Stimulated activated CD4-positive, alpha-beta T cell treated with anti-CD3 and anti-CD28 coated beads, Interleukin-1b, Interleukin-23, amount 100 ng/mL, for 24 hours (primary cell): ENCODE measurements around the gene SGSH.
"Not testable (repeated sequence)": the region's sequence is repeated elsewhere in the genome, so short reads cannot be mapped to it uniquely, and the experiment has no call there.

Source experiments
- DNase-seq, 4 experiments: peaks; one replicate each; pipeline ENCODE4 v3.0.0-alpha.2; 2020; ENCODE audit warnings: low read depth in 4 of 4, low spot score in 1 of 4

Gene SGSH

DNA sequence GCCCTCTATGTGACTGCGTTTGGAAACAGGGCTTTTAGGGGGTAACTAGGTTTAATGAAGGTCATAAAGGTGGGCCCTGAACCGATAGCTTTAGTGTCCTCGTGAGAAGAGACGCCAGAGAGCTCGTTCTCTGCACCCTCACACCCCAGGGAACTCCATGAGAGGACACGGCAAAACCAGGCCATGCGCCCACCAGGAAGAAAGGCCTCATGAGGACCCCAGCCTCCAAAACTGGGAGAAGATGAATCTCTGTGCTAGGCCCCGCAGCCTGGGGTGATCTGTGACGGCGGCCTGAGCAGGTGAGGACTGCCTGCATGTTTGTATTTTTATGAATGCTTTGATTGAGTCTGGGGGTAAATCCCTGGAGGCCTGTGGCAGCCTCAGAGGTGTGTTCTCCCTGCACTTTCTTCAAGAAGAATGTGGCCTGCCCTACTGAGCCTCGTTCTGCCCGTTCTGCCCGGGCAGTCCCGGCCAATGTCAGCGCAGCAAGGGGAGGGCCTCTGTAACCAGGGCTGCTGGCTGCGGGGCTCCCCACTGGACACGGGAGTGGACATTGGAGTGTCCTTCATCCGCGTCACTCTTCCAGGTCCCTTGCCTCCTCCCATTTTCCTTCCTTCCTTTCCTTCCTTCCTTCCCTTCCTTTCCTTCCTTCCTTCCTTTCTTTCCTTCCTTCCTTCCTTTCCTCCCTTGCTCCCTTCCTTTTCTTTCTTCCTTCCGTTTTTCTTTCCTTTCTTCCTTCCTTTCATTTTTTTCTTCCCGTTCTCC lies 33.7 kb upstream of the SGSH start:
- DNase-seq = no peak

DNA sequence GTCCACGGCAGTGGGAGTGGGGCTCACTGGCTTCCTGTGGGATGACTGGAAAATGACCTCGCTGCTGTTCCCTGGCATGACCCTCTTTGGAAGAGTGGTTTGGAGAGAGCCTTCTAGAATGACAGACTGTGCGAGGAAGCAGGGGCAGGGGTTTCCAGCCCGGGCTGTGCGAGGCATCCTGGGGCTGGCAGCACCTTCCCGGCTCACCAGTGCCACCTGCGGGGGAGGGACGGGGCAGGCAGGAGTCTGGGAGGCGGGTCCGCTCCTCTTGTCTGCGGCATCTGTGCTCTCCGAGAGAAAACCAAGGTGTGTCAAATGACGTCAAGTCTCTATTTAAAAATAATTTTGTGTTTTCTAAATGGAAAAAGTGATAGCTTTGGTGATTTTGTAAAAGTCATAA lies 32.7 kb upstream of the SGSH start:
- DNase-seq = peak in 3 of 4 experiments; percentile 70 to 83 (median 79)

DNA sequence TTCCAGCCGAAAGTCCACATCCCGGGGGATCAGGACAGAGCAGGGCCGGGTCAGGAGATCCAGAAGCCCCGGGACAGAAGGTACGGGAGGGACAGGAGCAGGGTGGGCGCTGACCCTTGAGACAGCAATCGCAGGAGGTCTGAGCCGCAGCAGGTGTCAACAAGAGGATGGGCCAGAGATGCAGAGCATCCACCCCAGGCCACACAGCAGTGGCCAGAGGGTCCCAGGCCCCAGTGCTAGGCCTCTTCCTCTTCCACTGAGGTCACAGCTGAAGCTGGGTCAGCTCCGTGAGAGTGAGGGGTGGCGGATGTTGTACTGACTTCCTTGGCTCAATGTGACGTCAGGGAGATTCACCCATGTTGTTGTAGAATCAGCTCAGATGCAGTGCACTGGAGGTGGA lies 31.8 kb upstream of the SGSH start:
- no peak for DNase-seq

DNA sequence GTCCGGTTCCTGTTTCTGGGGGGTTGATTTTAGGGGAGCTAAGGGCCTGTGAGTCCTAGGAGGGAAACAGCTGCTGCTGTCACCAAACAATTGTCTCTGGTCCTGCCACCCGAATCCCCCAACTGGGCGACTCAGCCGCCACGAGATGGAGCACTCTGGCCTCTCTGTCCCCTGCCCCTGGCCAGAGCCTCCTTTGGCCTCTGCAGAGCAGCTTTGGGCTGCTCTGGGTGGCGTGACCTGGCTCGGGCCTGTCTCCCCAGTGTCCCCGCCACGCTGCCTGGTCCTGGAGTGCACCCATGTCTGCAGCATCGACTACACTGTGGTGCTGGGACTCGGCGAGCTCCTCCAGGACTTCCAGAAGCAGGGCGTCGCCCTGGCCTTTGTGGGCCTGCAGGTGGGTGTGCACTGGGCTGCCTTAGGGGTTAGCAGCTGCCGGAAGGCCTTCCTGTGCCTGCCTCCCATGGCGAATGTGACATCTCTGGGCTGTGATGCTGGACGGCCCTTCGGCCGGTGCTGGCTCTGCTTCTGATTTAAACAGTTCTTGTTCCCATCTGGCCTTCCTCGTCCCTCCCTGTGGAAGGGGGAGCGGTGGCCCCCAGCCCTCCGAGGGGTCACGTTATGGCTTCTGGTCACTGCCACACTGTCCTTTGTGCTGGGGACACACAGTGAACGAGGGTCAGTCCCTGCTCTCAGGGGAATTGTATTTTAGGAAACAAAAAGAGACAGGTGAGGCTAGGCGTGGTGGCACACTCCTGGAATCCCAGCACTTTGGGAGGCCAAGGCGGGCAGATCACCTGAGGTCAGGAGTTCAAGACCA lies 29.0 kb upstream of the SGSH start:
- DNase-seq = no peak

DNA sequence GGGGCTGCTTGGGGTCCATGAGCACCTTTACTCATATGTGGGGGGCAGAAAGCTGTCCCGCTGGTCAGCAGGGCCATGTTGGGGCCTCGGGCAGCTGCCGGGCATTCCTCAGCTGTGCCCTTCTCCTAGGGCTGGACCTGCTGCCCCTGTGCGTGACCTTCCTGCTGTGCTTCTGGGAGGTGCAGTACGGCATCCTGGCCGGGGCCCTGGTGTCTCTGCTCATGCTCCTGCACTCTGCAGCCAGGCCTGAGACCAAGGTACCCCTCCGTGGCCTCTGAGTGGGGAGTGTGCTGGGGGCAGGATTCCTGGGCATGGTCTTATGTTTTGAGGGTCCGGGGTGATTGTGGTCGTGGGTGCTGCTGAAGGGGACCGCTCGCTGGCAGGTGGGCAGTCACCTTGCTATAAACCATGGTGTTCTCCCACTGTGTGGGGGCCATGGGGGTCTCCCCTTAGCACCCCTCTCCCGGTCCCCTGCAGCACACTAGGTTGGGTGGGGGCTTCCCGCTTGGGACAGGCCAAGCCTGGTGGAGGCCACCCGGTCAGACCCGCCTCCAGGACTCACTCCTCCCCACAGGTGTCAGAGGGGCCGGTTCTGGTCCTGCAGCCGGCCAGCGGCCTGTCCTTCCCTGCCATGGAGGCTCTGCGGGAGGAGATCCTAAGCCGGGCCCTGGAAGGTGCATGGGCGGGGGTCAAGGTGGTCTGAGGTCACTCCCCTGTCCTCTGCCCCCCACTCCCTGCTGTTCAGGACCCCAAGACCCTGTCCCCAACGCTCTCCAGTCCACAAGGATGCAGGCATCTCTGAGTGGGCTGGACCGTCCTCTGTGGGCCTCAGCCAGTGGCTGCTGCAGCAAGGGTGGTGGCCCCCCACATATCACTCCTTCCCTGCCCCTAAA lies 28.1 kb upstream of the SGSH start:
- no peak for DNase-seq

DNA sequence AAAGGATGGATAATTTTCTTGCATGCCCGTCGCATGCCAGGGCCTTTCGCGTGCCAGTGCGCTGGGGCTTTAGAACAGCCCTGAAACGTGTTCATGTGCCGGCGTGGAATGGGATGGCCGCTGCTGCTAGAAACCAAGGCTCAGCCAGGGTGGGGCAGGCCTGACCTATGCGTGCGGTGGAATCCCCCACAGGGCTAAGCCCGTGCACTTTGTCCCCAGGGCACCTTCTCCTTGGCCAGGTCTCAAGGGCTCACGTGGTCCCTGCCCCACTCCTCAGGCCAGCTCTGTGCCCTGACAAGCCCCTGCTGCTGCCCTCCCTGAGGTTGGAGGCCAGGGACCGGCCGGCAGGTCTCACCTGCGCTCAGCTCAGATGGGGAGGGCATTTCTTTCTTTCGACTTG lies 27.4 kb upstream of the SGSH start:
- DNase-seq = no peak

DNA sequence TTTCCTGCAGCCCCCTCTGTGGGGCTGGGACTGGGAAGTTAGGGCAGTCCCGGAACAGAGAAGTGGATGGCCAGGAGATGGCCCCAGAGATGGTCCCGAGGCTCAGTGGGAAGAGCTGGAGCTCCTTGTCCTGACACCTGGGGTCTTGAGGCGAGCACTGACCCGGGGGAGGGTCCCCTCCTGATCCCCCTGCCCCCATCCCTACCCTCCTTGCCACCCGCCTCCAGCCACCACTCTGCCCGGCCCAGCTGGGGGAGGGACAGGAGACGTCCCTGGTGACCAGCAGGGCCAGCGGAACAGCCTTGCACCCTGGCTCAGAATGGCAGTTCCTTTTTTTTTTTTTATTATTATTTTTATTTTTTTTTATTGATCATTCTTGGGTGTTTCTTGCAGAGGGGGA lies 26.6 kb upstream of the SGSH start:
- no peak for DNase-seq

DNA sequence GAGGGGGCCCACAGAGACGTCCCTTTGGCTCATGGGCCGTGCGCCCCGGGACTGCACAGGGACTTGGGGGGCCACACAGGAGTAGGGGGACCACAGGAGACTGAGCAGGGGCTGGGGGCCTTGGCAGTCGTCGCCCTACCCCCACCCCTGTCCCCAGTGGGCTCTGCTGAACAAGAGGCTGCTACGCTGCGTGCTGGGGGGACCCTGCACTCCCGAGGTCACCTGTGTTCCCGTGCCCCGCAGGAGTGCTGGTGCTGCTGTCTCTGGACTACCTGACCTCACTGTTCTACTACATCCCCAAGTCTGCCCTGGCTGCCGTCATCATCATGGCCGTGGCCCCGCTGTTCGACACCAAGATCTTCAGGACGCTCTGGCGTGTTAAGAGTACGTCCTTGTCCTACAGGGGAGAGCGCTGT lies 26.1 kb upstream of the SGSH start:
- DNase-seq = no peak

DNA sequence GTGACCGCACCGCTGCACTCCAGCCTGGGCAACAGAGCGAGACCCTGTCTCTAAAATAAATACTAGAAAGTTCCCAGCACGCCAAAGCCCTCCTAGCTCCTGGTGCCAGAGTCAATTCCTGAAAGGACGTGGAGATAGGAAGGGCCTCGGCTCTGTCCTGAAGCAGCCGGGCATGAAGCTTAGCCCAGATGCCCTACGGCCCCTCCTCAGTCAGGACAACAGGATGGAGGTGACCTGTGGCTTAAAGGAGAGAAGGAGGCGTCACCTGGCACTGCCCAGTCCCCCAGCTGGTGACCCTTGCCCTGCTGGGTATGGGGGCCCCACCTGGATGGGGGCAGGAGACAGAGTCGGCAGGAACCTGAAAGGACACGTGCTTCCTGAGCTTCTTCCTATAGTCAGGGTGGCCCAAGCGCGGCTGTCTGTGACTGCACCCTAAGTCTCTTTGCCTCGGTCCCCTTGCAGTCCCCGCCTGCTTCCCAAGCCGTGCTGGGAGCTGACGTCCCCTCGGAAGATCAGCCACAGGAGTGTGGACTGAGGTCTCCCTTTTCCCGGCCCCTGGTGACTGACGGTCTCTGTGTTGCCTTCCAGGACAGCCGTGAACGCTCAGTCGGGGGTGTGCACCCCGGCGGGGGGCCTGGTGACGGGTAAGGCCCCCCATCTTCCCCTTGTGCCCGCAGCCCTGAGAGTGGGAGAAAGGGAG lies 25.6 kb upstream of the SGSH start:
- no peak for DNase-seq

DNA sequence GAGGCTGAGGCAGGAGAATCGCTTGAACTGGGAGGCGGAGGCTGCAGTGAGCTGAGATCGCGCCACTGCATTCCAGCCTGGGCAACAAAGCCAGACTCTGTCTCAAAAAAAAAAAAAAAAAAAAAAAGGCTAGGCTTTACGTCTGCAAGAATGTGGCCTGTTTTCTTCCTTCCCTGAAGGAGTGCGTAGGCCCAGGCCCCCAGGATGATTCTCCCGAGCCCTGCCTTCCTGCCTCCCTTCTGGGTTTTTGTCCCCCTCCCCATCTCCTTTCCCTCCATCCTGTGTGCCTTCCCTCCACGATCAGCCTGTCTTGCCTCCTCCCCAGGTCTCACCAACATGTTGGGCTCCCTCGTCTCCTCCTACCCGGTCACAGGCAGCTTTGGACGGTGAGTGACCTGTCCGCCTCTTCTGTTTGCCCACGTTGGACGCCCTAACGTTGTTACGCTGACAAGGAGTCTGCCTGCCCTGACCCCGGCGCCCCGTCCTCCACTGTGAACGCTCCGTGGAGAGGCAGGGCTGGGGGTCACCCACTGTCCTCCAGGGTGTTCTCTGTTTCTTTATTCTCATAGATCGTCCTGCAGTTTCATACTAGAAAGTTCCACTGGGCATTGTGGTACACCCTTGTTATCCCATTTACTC lies 24.9 kb upstream of the SGSH start:
- no peak for DNase-seq

DNA sequence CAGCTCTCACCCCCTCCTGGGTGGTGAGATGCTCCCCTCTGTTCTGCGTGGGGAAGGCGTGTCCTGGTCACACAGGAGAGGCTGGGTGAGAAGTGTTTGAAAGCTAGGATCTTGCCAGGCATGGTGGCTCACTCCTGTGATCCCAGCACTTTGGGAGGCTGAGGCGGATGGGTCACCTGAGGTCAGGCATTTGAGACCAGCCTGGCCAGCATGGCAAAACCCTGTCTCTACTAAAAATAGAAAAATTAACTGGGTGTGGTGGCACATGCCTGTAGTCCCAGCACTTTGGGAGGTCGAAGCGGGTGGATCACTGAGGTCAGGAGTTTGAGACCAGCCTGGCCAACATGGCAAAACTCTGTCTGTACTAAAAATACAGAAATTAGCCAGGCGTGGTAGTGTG lies 24.3 kb upstream of the SGSH start:
- not testable (repeated sequence) for DNase-seq

DNA sequence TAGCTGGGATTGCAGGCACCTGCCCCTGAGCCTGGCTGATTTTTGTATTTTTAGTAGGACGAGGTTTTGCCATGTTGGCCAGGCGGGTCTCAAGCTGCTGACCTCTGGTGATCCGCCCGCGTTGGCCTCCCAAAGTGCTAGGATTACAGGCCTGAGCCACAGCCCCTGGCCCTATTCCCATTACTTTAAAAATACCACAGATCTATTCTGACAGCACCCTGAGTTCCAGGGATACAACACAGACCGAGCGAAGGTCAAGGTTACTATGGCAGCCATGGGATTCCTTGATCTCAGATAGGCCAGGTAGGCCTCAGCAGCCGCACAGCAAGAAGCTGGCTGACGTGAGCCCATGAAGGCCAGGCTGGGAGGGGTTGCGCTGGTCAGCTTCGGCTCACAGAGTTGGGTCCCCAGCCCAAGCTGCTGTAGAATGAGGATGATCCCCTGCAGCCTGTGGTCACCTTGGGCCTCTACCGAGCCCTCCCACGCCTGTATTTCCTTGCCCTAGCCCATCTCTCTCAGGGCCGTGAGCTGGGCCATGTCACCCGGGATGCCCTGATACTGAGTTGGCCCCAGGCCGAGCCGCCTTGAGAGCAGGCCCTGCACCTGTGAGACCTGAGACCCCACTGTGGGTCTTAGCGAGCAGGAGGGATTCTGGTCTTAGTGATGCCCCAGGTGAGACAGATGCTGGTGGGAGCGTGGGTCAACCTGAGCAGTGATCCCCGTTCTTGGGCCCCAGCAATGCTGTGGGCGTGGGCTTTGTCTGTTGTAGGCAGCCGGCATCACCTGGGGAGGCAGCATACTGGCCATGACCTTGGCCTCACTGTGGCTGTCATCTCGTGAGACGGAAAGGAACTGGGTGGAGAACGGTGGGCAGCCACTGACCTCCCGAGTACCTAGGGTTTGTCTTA lies 23.6 kb upstream of the SGSH start:
- no peak for DNase-seq

DNA sequence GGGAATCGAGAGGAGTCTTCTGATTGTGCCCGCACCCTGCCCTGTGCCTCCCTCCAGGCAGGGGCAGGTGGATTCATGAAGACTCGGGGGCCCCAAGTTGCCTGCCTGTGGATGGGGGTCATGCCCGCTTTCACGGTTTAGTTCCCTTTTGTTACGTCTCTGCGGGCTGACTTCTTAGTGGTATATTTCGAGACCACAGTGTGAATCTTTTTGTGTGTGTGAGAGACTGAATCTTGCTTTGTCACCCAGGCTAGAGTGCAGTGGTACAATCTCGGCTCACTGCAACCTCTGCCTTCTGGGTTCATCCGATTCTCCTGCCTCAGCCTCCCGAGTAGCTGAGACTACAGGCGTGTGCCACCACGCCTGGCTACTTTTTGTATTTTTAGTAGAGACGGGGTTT lies 22.4 kb upstream of the SGSH start:
- no peak for DNase-seq

DNA sequence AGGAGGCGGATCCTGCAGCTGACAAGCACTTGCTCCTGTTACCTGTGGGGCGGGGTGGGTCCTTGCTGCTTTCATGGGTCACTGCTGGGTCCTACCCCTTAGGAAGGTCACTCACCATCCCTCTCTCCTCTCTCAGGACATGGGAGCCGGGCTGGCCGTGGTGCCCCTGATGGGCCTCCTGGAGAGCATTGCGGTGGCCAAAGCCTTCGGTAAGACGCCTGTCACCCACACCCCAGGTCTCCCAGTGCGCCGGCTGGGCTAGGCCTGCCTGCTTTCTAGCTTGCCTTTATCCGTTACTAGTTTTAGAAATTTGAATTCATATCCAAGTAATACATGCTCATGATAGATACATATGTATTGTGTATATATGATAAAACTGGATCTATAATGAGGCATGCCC lies 17.3 kb upstream of the SGSH start:
- no peak for DNase-seq

DNA sequence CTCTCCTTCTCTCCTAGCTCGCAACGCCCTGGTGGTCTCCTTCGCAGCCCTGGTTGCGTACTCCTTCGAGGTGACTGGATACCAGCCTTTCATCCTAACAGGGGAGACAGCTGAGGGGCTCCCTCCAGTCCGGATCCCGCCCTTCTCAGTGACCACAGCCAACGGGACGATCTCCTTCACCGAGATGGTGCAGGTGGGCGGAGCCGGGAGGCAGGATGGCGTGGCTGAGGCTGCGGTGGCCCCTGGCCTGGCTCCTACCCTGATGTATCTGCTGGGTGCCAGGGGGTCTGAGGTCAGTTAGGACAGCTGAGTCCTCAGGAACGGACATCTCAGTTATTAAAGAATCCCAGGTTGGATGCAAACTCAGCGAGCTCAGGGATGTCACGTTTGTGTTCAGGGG lies 16.8 kb upstream of the SGSH start:
- no peak for DNase-seq

DNA sequence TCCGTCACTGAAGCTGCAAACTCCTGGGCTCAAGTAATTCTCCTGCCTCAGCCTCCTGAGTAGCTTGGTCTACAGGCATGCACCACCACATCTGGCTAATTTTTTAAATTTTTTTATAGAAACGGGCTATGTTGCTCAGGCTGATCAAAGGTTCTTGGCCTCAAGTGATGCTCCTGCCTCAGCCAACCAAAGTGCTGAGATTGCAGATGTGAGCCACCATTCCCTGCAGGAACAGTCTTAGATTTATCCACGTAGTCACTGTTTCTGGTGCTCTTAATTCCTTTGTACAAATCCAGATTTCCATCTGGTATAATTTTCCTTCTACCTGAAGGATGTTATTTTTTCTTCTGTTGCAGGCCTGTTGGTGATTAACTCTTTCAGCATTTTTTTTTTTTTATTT lies 13.1 kb upstream of the SGSH start:
- no peak for DNase-seq

DNA sequence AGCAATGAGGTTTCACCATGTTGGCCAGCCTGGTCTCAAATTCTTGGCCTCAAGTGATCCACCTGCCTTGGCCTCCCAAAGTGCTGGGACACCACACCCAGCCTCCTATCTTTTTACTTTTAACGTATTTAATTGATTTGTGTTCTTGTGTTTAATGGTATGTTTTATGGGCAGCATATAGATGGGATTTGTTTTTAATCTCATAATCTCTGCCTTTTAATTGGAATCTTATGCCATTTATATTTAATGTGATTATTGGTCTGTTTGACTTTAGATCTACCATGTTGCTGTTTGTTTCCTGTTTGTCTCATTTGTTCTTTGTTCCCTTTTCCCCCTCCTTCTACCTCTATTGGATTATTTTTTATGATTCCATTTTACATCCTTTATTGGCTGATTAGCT lies 12.3 kb upstream of the SGSH start:
- DNase-seq = no peak

DNA sequence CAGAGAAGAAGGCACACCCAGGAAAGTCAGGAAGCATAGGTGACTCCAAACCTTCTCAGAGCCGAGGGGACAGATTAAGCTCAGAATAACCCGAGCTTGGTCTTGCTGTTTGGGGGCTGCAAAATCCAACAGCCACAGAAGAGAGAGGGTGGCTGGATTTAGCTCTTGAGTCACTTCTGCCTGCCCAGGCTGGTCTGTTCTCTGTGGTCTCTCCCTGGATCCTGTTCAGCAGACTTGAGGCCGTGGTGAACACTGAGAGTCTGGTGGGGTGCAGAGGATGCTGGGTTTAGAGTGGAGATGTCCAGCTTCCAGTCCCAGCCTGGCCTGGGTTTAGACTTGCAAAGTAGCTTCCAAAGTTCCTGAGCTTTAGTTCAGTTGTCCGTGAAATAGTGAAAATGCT lies 8.9 kb upstream of the SGSH start:
- no peak for DNase-seq

DNA sequence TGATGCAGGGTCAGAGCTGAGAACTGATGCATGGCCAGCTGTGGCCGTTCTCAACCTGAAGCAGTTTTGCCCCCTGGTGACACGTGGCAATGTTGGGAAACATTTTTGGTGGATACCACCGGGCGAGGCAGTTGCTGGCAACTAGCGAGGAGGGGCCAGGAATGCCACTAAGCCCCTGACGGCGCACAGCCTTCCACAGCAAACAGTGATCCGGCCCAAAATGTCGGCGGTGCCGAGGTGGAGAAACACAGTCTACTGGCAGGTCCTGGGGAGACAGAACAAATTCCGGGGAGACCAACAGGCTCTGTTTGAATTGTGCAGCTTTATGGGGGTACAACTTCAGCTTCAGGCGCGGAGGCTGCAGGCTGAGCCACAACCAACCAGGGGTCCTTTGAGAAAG lies 8.3 kb upstream of the SGSH start:
- no peak for DNase-seq

DNA sequence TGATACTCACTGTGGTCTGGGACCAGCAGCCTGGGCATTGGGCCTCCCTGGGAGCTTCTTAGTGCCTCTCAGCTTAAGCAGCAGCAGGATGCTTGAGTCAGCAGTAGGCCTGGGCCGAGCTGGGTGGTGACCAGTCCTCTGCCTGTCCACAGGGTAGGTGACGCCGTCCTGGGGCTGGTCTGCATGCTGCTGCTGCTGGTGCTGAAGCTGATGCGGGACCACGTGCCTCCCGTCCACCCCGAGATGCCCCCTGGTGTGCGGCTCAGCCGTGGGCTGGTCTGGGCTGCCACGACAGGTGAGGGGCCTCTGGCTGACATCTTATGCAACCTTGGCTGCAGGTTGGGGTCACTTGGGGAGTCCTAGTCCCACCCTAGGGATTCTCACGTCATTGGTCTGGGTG lies 7.5 kb upstream of the SGSH start:
- no peak for DNase-seq
